GM12874 (cell line): Measurements from ENCODE around the gene POU3F1.

Source experiments
- CTCF ChIP-seq: IDR thresholded peaks from 2 replicates; pipeline ENCODE4 v1.5.1; 2011; ENCODE audit warnings: low read depth, mild to moderate bottlenecking, control low read depth, low read length, moderate library complexity; ENCODE audit not compliant: insufficient read depth

POU3F1 gene

GRCh38 chr1:38082769-38083263 is 36.2 kb upstream of the POU3F1 start:
- TF ChIP-seq CTCF = no peak

DNA sequence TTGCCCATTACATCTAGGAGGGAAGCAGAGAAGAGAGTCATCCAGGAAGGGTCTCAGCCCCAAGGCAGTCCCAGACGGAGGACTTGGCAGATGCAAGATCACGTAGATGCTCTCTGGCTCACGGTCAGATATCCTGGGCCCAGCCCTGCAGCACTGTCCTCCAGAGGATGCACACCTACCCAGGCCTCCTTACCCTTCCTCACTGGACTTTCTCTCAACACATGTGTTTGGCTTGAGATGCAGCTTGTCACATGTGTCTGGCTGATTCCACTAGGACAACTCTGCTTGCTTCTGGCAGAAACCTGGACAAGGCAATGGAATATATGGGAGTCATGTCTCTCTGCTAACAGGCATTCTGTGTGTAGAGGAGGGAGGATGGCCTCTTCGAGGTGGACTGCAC is 32.4 kb upstream of the POU3F1 start:
- TF ChIP-seq CTCF = no peak

DNA sequence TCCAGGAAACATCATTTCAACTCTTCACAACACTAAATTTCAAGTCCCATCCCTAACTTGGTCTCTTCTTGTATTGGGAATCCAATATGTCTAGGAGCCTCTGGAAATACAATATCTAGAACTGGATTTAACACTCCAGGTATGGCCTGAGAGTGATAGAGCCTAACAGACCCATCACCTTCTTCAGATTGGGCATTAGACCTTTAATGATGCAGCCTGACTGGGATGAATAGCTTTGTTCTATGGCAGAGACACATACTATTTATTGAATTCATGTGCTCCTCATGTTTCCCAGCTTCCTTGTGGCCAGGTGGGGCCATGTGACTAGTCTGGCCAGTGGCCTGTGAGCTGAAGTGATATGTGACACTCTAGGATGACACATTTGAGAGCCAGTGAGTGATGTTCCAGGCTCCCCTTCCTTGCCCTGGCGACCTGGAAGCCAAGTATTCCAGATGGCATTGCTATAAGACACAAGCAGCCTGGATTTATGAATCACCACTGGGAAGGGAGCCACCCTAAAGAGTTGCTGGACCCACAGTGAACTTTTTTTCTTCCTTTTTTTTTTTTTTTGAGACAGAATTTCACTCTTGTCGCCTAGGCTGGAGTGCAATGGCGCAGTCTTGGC is 31.0 kb upstream of the POU3F1 start:
- TF ChIP-seq CTCF = no peak

GRCh38 chr1:38076455-38076854 is 29.9 kb upstream of the POU3F1 start:
- TF ChIP-seq CTCF = no peak

DNA sequence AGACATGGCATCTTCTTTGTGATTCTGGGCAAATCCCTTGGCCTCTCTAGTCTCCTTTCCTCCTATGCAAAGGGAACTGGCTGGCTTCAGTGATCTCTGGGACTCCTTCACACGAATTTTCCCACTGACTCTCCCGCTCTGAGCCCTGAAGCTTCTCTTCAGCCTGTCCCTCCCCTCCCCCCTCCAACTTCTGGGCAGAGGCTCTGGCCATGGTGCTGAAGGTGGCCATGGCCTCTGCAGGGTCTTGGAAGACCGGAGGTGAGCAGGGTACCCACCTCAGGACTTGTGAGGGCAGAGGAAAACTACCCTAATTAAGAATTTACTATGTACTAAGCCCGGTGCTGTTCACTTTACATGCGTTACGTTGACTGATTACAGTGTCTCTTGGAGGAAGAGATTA is 29.4 kb upstream of the POU3F1 start:
- TF ChIP-seq CTCF = no peak

GRCh38 chr1:38075191-38075590 is 28.6 kb upstream of the POU3F1 start:
- no peak for TF ChIP-seq CTCF

- TF ChIP-seq CTCF = no peak
Measured at GRCh38 chr1:38074302-38074677, 27.7 kb upstream of the POU3F1 start.
